Measurements from ENCODE around the gene HPCA. TPM values are rescaled to one million over a fixed set of nuclear protein-coding genes. Genes with fewer than 3 reads are reported as not detected.

The HPCA gene
- total and polyA plus RNA-seq, 2 of the 13 experiments (the other 11 are each of a cell fraction or from before 2014, with no cell fraction given) = not detected

- intact Hi-C loops (cut with micrococcal nuclease; ENCODE audit: unreplicated experiment) (no loop called here), in situ Hi-C loops (cut with HindIII; ENCODE audit: extremely low pct_ligation_motif_present, low pct_unique_long_range_greater_than_20kb) (no loop called here)
- ATAC-seq (no peak), DNase-seq (ENCODE audit: low spot score) (no peak), FAIRE-seq (no peak)
- Histone ChIP-seq H3K4me1 (ENCODE audit: insufficient read depth, low read length) (peaks cover 8% of the 10 kb centered on the region; the same call in 1 of the 2 replicates), H3K9me3 (ENCODE audit: low read length) (no peaks in the 10 kb centered on the region), H4K20me1 (ENCODE audit: insufficient read depth, low read length) (no peaks in the 10 kb centered on the region), H3K36me3 (replicated peaks in 1 of 2; ENCODE audit: control insufficient read depth in 1 of 2, insufficient read depth in 2 of 2, low read length in 2 of 2) (peaks cover 1 to 41% of the 10 kb centered on the region in 2 experiments; a peak in 4 of 5 replicates), H3K4me3 (replicated peaks in 1 of 3; ENCODE audit: insufficient read depth in 1 of 3, low read depth in 2 of 3, low read length in 3 of 3) (no peak overlapping the region), H3K27ac (ENCODE audit: extremely low read length, insufficient read depth, low read length) (no peak overlapping the region), H3K79me2 (ENCODE audit: insufficient read depth, low read length) (no peaks in the 10 kb centered on the region), H2AFZ (ENCODE audit: low read length) (no peak overlapping the region), H3K9ac (ENCODE audit: insufficient read depth, low read depth, low read length) (no peak overlapping the region), H3K27me3 (ENCODE audit: control insufficient read depth in 1 of 2, insufficient read depth in 2 of 2, low read length in 2 of 2) (no peaks in the 10 kb centered on the region), H3K4me2 (ENCODE audit: low read depth, low read length) (no peak overlapping the region)
- 96% methylated on average over 13 of the region's 13 CpGs for WGBS (ENCODE audit: low lambda C conversion rate)
- ChIA-PET POLR2A (no interaction called here), CTCF (ENCODE audit: low intra/inter-chr PET ratio, low total read pairs) (no interaction called here)
- BruUV-seq (replicated peaks) = no TSS peak
- TF ChIP-seq ZNF672 (CRISPR knock-in tag; IDR thresholded peaks at IDR 0.05) (no peak), SALL2 (CRISPR knock-in tag; IDR thresholded peaks at IDR 0.05) (no peak), KDM2A (CRISPR knock-in tag; IDR thresholded peaks at IDR 0.05; ENCODE audit: borderline replicate concordance, low read depth) (no peak), WIZ (CRISPR knock-in tag; IDR thresholded peaks at IDR 0.05) (no peak), ZNF776 (CRISPR knock-in tag; IDR thresholded peaks at IDR 0.05) (no peak), ZNF883 (CRISPR knock-in tag; IDR thresholded peaks at IDR 0.05; ENCODE audit: not compliant biosample characterization) (no peak), PHF21A (CRISPR knock-in tag; IDR thresholded peaks at IDR 0.05) (no peak), ZNF205 (CRISPR knock-in tag; IDR thresholded peaks at IDR 0.05) (no peak), KAT8 (CRISPR knock-in tag; IDR thresholded peaks at IDR 0.05) (no peak), MTA3 (CRISPR knock-in tag; IDR thresholded peaks at IDR 0.05) (no peak), KMT2A (CRISPR knock-in tag; IDR thresholded peaks at IDR 0.05) (no peak), CCDC6 (CRISPR knock-in tag; IDR thresholded peaks at IDR 0.05) (no peak), ZNF496 (CRISPR knock-in tag; IDR thresholded peaks at IDR 0.05; ENCODE audit: insufficient replicate concordance) (no peak), SMARCE1 (IDR thresholded peaks at IDR 0.05; ENCODE audit: borderline replicate concordance) (no peak)
Measured at GRCh38 chr1:32855861-32856617, 30.3 kb upstream of the HPCA start.
